OCI-LY3 (cell line): ENCODE data around the gene IL33.

ENCODE experiments used
- CTCF ChIP-seq: fragments of 200-600, 300-600 bp; sonication (generic); IDR thresholded peaks from 2 replicates; pipeline ENCODE4 v1.5.1; 2014; ENCODE audit warnings: antibody characterized with exemption, low read length, low read depth
- EZH2phosphoT487 ChIP-seq: fragments of 200-600 bp; shearing (Covaris generic); IDR thresholded peaks from 2 replicates; pipeline ENCODE4 v1.6.1; 2018; ENCODE audit warnings: antibody characterized with exemption, mixed run types, low read depth

GRCh38 chr9:6183227-6183551 is 32.4 kb upstream of the IL33 start:
- TF ChIP-seq CTCF (no peak), EZH2phosphoT487 (no peak)
